HFFc6 (cell line): ENCODE data around the gene LDLRAD3. TPM values are rescaled to one million over a fixed set of nuclear protein-coding genes. Genes with fewer than 3 reads are reported as not detected.

Experiments used
- DNase-seq: peaks from one replicate; pipeline ENCODE4 v3.0.0-alpha.2; 2018
- H3K27ac Mint-ChIP-seq: 2 replicates; pipeline ENCODE4 v1.8.0; 2020; ENCODE audit warnings: mild to moderate bottlenecking, mixed read lengths
- H3K27me3 Mint-ChIP-seq: 2 replicates; pipeline ENCODE4 v1.8.0; 2021; ENCODE audit warnings: mild to moderate bottlenecking, moderate library complexity, mixed read lengths; ENCODE audit not compliant: insufficient read depth
- H3K36me3 Mint-ChIP-seq: 2 replicates; pipeline ENCODE4 v1.8.0; 2021; ENCODE audit warnings: low read depth, mixed read lengths
- H3K4me1 Mint-ChIP-seq: 2 replicates; pipeline ENCODE4 v1.8.0; 2020; ENCODE audit warnings: low read depth, mixed read lengths
- H3K4me3 Mint-ChIP-seq: 2 replicates; pipeline ENCODE4 v1.8.0; 2020; ENCODE audit warnings: mild to moderate bottlenecking, moderate library complexity, mixed read lengths
- H3K9me3 Mint-ChIP-seq: 2 replicates; pipeline ENCODE4 v1.8.0; 2020; ENCODE audit warnings: mild to moderate bottlenecking, mixed read lengths
- CTCF ChIP-seq: fragments of 200-600 bp; sonication (generic); IDR thresholded peaks from 2 replicates; pipeline ENCODE4 v1.5.0; 2021; ENCODE audit warnings: antibody characterized with exemption, mild to moderate bottlenecking
- total RNA-seq, 6 experiments: library from RNA; stranded (reverse); fragmentation: NEBNext Ultra II Directional; extraction: Animal tissue kit (Norgen Biotek cat#: 25700); gene quantifications; 2 replicates in 1 of 6; 3 replicates in 5 of 6; pipeline ENCODE4 v1.2.3, GENCODE V29; 2021

LDLRAD3 gene
- total RNA-seq, 6 experiments from 2014 or later, result 5.2 to 6.5 (median 5.6) TPM

- peak; percentile 98 for DNase-seq
- H3K9me3 Mint-ChIP-seq, result no peaks in the 10 kb centered on the region
- no peaks in the 10 kb centered on the region for H3K36me3 Mint-ChIP-seq
- H3K27me3 Mint-ChIP-seq, result no peaks in the 10 kb centered on the region
- H3K4me3 Mint-ChIP-seq, result peak overlapping the region; percentile 56
- peaks cover 36% of the 10 kb centered on the region for H3K4me1 Mint-ChIP-seq
- peak overlapping the region; percentile 90 for H3K27ac Mint-ChIP-seq
- peak; percentile 83 for TF ChIP-seq CTCF
These were observed 205.8 kb downstream of the LDLRAD3 start for GRCh38 chr11:36149538-36150242.

- no peak overlapping the region for H3K4me3 Mint-ChIP-seq
- TF ChIP-seq CTCF, result no peak
- peaks cover 48% of the 10 kb centered on the region for H3K4me1 Mint-ChIP-seq
- H3K9me3 Mint-ChIP-seq, result no peaks in the 10 kb centered on the region
- no peak for DNase-seq
- H3K27ac Mint-ChIP-seq, result peak overlapping the region; percentile 65
- H3K27me3 Mint-ChIP-seq, result no peaks in the 10 kb centered on the region; the same call in 1 of the 2 replicates
- no peaks in the 10 kb centered on the region for H3K36me3 Mint-ChIP-seq
These were observed 207.1 kb downstream of the LDLRAD3 start for GRCh38 chr11:36150986-36151385.

GRCh38 chr11:36151933-36152580, 208.2 kb downstream of the LDLRAD3 start:
- H3K4me1 Mint-ChIP-seq, result peaks cover 59% of the 10 kb centered on the region
- H3K27ac Mint-ChIP-seq, result no peak overlapping the region
- H3K27me3 Mint-ChIP-seq, result no peaks in the 10 kb centered on the region; the same call in 1 of the 2 replicates
- no peaks in the 10 kb centered on the region for H3K36me3 Mint-ChIP-seq
- DNase-seq, result no peak
- TF ChIP-seq CTCF, result no peak
- H3K9me3 Mint-ChIP-seq, result no peaks in the 10 kb centered on the region
- H3K4me3 Mint-ChIP-seq, result no peak overlapping the region

- H3K4me3 Mint-ChIP-seq, result no peak overlapping the region
- no peaks in the 10 kb centered on the region; the same call in 1 of the 2 replicates for H3K27me3 Mint-ChIP-seq
- H3K9me3 Mint-ChIP-seq, result no peaks in the 10 kb centered on the region
- H3K4me1 Mint-ChIP-seq, result peaks cover 64% of the 10 kb centered on the region
- no peaks in the 10 kb centered on the region for H3K36me3 Mint-ChIP-seq
- no peak for DNase-seq
- H3K27ac Mint-ChIP-seq, result no peak overlapping the region
- TF ChIP-seq CTCF, result peak; percentile 36
These were observed 209.7 kb downstream of the LDLRAD3 start for GRCh38 chr11:36153551-36153950.

- H3K4me1 Mint-ChIP-seq, result peaks cover 48% of the 10 kb centered on the region
- H3K4me3 Mint-ChIP-seq, result no peak overlapping the region
- no peak overlapping the region for H3K27ac Mint-ChIP-seq
- H3K9me3 Mint-ChIP-seq, result no peaks in the 10 kb centered on the region
- no peak for DNase-seq
- no peaks in the 10 kb centered on the region for H3K36me3 Mint-ChIP-seq
- H3K27me3 Mint-ChIP-seq, result no peaks in the 10 kb centered on the region; the same call in 1 of the 2 replicates
- TF ChIP-seq CTCF, result no peak
These were observed 211.3 kb downstream of the LDLRAD3 start for GRCh38 chr11:36155124-36155561.
